Sigmoid colon (tissue), 7 donors: ENCODE measurements around the gene LLPH. TPM values are rescaled to one million over a fixed set of nuclear protein-coding genes. Genes with fewer than 3 reads are reported as not detected.

Source experiments
- DNase-seq: peaks from one replicate; pipeline ENCODE4 v3.0.0-alpha.2; 2019
- H3K27ac ChIP-seq, 4 donors: fragments of 200-600 bp; sonication (generic); one replicate each; pipeline ENCODE4 v1.5.1; 2016 to 2019; ENCODE audit warnings: mild to moderate bottlenecking in 1 of 4
- H3K27me3 ChIP-seq, 3 donors: fragments of 200-600 bp; sonication (generic); one replicate each; pipeline ENCODE4 v1.5.1; 2019; ENCODE audit warnings: mild to moderate bottlenecking in 1 of 3
- H3K36me3 ChIP-seq, 4 donors: fragments of 200-600 bp; sonication (generic); one replicate each; pipeline ENCODE4 v1.5.1; 2016 to 2019
- H3K4me1 ChIP-seq, 4 donors: fragments of 200-600 bp; sonication (generic); one replicate each; pipeline ENCODE4 v1.5.1; 2017 to 2019
- H3K4me3 ChIP-seq, 4 donors: fragments of 200-600 bp; sonication (generic); one replicate each; pipeline ENCODE4 v1.5.1; 2017 to 2019; ENCODE audit warnings: mild to moderate bottlenecking in 2 of 4, moderate library complexity in 1 of 4
- H3K9me3 ChIP-seq, 4 donors: fragments of 200-600 bp in 3 of 4; sonication (generic) in 3 of 4; one replicate each; pipeline versions ENCODE4 v1.5.1 to v1.6.1; 2013 to 2019
- CTCF ChIP-seq, 4 experiments: fragments of 450-650 bp in 3 of 4; fragments of 200-600 bp in 1 of 4; IDR thresholded peaks; one replicate each; pipeline ENCODE4 v1.5.1; 2016 to 2019; ENCODE audit warnings: antibody characterized with exemption in 4 of 4, mild to moderate bottlenecking in 3 of 4, moderate library complexity in 2 of 4
- EP300 ChIP-seq, 4 donors: sonication (generic); formaldehyde crosslinking; IDR thresholded peaks; one replicate each; pipeline ENCODE4 v1.6.1; 2017; ENCODE audit warnings: antibody characterized with exemption in 4 of 4
- POLR2A ChIP-seq, 2 donors: fragments of 450-650 bp; IDR thresholded peaks; one replicate each; pipeline ENCODE4 v1.6.1; 2016; ENCODE audit warnings: antibody characterized with exemption in 2 of 2, mild to moderate bottlenecking in 2 of 2, moderate library complexity in 2 of 2
- POLR2AphosphoS5 ChIP-seq, 4 donors: sonication (generic); formaldehyde crosslinking; IDR thresholded peaks; one replicate each; pipeline ENCODE4 v1.6.1; 2017; ENCODE audit warnings: antibody characterized with exemption in 4 of 4
- WGBS, 2 donors: extraction: QIAGEN DNeasy Blood & Tissue Kit; methylation state at CpG; one replicate each; pipeline ENCODE4 v1.1.7; 2013; 5-methylcytosine and 5-hydroxymethylcytosine counted together
- intact Hi-C: fragments of 100-400 bp; cut with DNase I; formaldehyde crosslinking; loops from one replicate; pipeline ENCODE4 v1.15.1; 2023
- polyA plus RNA-seq, 3 donors: library from polyadenylated mRNA; stranded (reverse); fragments of 200-250 nt; gene quantifications; one replicate each; pipeline ENCODE4 v1.2.3, GENCODE V29; 2013
- total RNA-seq, 4 donors: library from RNA; depleted of rRNA; stranded (reverse); fragments of >200 nt; gene quantifications; one replicate each; pipeline ENCODE4 v1.1.0, GENCODE V29; 2016
- donor health status: healthy with polysubstance abuse.
- donor health status: Bipolar disorder and iron deficiency.
- donor health status: healthy.

Gene LLPH
- total and polyA plus RNA-seq, 7 donors: 5.0 to 30.6 (median 10.3) TPM

GRCh38 chr12:66107451-66107915, 23.1 kb downstream of the LLPH start:
- Histone ChIP-seq H3K4me3 (no peak overlapping the region), H3K4me1 (no peaks in the 10 kb centered on the region), H3K36me3 (no peaks in the 10 kb centered on the region), H3K27ac (no peak overlapping the region), H3K9me3 (no peaks in the 10 kb centered on the region), H3K27me3 (no peaks in the 10 kb centered on the region)
- intact Hi-C loops: loop anchor here (5.0 kb wide), 1 partner anchor 1215 kb away; no protein-coding TSS in a partner anchor
- DNase-seq: peak; percentile 65
- TF ChIP-seq EP300 (IDR thresholded peaks at IDR 0.05) (no peak), POLR2AphosphoS5 (IDR thresholded peaks at IDR 0.05) (no peak), CTCF (IDR thresholded peaks at IDR 0.05) (peak; percentile 54 to 83 (median 61)), POLR2A (IDR thresholded peaks at IDR 0.05) (no peak)
- WGBS, 2 donors: 31 to 35% methylated on average over 9 of the region's 9 CpGs

GRCh38 chr12:66103016-66103913, 27.3 kb downstream of the LLPH start:
- H3K27ac ChIP-seq: no peak overlapping the region
- TF ChIP-seq POLR2A (IDR thresholded peaks at IDR 0.05): no peak
- TF ChIP-seq POLR2AphosphoS5 (IDR thresholded peaks at IDR 0.05): no peak
- TF ChIP-seq CTCF (IDR thresholded peaks at IDR 0.05): no peak
- TF ChIP-seq EP300 (IDR thresholded peaks at IDR 0.05): no peak
- DNase-seq: no peak
- H3K36me3 ChIP-seq: no peaks in the 10 kb centered on the region
- intact Hi-C loops: no loop called here
- H3K4me1 ChIP-seq: no peaks in the 10 kb centered on the region
- peaks cover 0 to 4% (median 0%) of the 10 kb centered on the region in 4 donors for H3K9me3 ChIP-seq
- no peak overlapping the region for H3K4me3 ChIP-seq
- peaks cover 0 to 4% (median 0%) of the 10 kb centered on the region in 3 donors for H3K27me3 ChIP-seq
- WGBS, 2 donors: 91 to 92% methylated on average over 3 of the region's 3 CpGs

GRCh38 chr12:66092559-66093269, 37.8 kb downstream of the LLPH start:
- Histone ChIP-seq H3K36me3 (no peaks in the 10 kb centered on the region), H3K9me3 (no peaks in the 10 kb centered on the region), H3K4me3 (no peak overlapping the region), H3K4me1 (no peaks in the 10 kb centered on the region), H3K27ac (no peak overlapping the region), H3K27me3 (no peaks in the 10 kb centered on the region)
- 0 to 12% methylated on average over 1 of the region's 1 CpG for WGBS, 2 donors
- intact Hi-C loops: no loop called here
- no peak for DNase-seq
- TF ChIP-seq POLR2A (IDR thresholded peaks at IDR 0.05) (no peak), EP300 (IDR thresholded peaks at IDR 0.05) (no peak), POLR2AphosphoS5 (IDR thresholded peaks at IDR 0.05) (no peak), CTCF (IDR thresholded peaks at IDR 0.05) (no peak)

GRCh38 chr12:66090157-66090556, 40.4 kb downstream of the LLPH start:
- Histone ChIP-seq H3K4me1 (no peaks in the 10 kb centered on the region), H3K4me3 (no peak overlapping the region), H3K9me3 (no peaks in the 10 kb centered on the region), H3K27ac (no peak overlapping the region), H3K36me3 (no peaks in the 10 kb centered on the region), H3K27me3 (no peaks in the 10 kb centered on the region)
- intact Hi-C loops: no loop called here
- TF ChIP-seq POLR2AphosphoS5 (IDR thresholded peaks at IDR 0.05) (no peak), POLR2A (IDR thresholded peaks at IDR 0.05) (no peak), EP300 (IDR thresholded peaks at IDR 0.05) (no peak), CTCF (IDR thresholded peaks at IDR 0.05) (no peak)
- WGBS, 2 donors: 72 to 84% methylated on average over 4 of the region's 4 CpGs
- DNase-seq: no peak
